PC-3 (cell line): ENCODE data around the gene SH3D21. TPM values are rescaled to one million over a fixed set of nuclear protein-coding genes. Genes with fewer than 3 reads are reported as not detected.
A peak's percentile ranks its signal among the peaks of the same experiment; 100 is the strongest.

ENCODE experiments used
- ATAC-seq: fragments of 200-7000 bp; cut with Tn5 transposase; 2 replicates; pipeline ENCODE4 v1.9.1; 2020; ENCODE audit warnings: mild to moderate bottlenecking, moderate library complexity
- BruUV-seq: library from RNA; stranded (reverse); fragments of 400-500 nt; replicated peaks from 2 replicates; lab custom pipeline; 2021; lab: Mats Ljungman, UMichigan
- CTCF ChIA-PET: fragments of 300-600 bp; sonication (Branson Sonifier 250); formaldehyde crosslinking; loops from one replicate; lab custom pipeline; 2022; ENCODE audit warnings: antibody characterized with exemption; lab: Charles Lee
- POLR2A ChIA-PET: fragments of 300-600 bp; sonication (Branson Sonifier 250); formaldehyde crosslinking; loops from one replicate; lab custom pipeline; 2022; ENCODE audit warnings: antibody characterized with exemption; ENCODE audit not compliant: unreplicated experiment; lab: Charles Lee
- DNase-seq: peaks from one replicate; pipeline ENCODE4 v3.0.0-alpha.2; 2015
- H2AFZ ChIP-seq: fragments of 300-600 bp; sonication (generic); 2 replicates; pipeline ENCODE4 v1.6.0; 2016; ENCODE audit warnings: antibody characterized with exemption, low read length
- H3F3A ChIP-seq: fragments of 300-600 bp; sonication (generic); one replicate; pipeline ENCODE4 v1.6.0; 2017; ENCODE audit warnings: antibody characterized with exemption, low read length, control low read depth, mild to moderate bottlenecking; ENCODE audit not compliant: unreplicated experiment
- H3K27ac ChIP-seq: fragments of 300-600 bp; sonication (generic); 2 replicates; pipeline ENCODE4 v1.5.1; 2016; ENCODE audit warnings: mild to moderate bottlenecking, low read length
- H3K27me3 ChIP-seq: fragments of 300-600 bp; sonication (generic); 2 replicates; pipeline ENCODE4 v1.6.1; 2016; ENCODE audit warnings: low read length, mixed read lengths
- H3K36me3 ChIP-seq: fragments of 300-600 bp; sonication (generic); 2 replicates; pipeline ENCODE4 v1.6.1; 2016; ENCODE audit warnings: low read depth, mixed run types, low read length, mixed read lengths
- H3K4me1 ChIP-seq: fragments of 300-600 bp; sonication (generic); 2 replicates; pipeline ENCODE4 v1.5.1; 2016; ENCODE audit warnings: low read length; ENCODE audit not compliant: insufficient read depth
- H3K4me2 ChIP-seq: fragments of 300-600 bp; sonication (generic); 2 replicates; pipeline ENCODE4 v1.6.0; 2016; ENCODE audit warnings: low read length
- H3K4me3 ChIP-seq: fragments of 300-600 bp; sonication (generic); 2 replicates; pipeline ENCODE4 v1.5.1; 2016; ENCODE audit warnings: mild to moderate bottlenecking, low read length, mixed read lengths
- H3K79me2 ChIP-seq: fragments of 300-600 bp; sonication (generic); 2 replicates; pipeline ENCODE4 v1.6.1; 2017; ENCODE audit warnings: low read length, mixed read lengths
- H3K9ac ChIP-seq: fragments of 300-600 bp; sonication (generic); 2 replicates; pipeline ENCODE4 v1.6.0; 2016; ENCODE audit warnings: mild to moderate bottlenecking, low read length
- H3K9me2 ChIP-seq: fragments of 300-600 bp; sonication (generic); replicated peaks from 2 replicates; pipeline ENCODE4 v1.6.1; 2016; ENCODE audit warnings: mixed run types, low read length, mixed read lengths
- H3K9me3 ChIP-seq: fragments of 300-600 bp; sonication (generic); 2 replicates; pipeline ENCODE4 v1.6.1; 2016; ENCODE audit warnings: low read length, mixed read lengths
- H4K20me1 ChIP-seq: fragments of 300-600 bp; sonication (generic); 2 replicates; pipeline ENCODE4 v1.6.1; 2016; ENCODE audit warnings: low read length, mixed read lengths
- CTCF ChIP-seq: fragments of 300-600 bp; sonication (generic); conservative IDR thresholded peaks from 2 replicates; pipeline ENCODE4 v1.5.1; 2017; ENCODE audit warnings: antibody characterized with exemption, low read depth, mild to moderate bottlenecking, low read length
- EZH2 ChIP-seq: fragments of 300-600 bp; sonication (generic); IDR thresholded peaks from one replicate; pipeline ENCODE4 v1.6.1; 2017; ENCODE audit warnings: antibody characterized with exemption, mild to moderate bottlenecking, low read length; ENCODE audit not compliant: unreplicated experiment
- EZH2phosphoT487 ChIP-seq: fragments of 300-600 bp; sonication (generic); IDR thresholded peaks from 2 replicates; pipeline ENCODE4 v1.6.1; 2018; ENCODE audit warnings: mild to moderate bottlenecking, antibody characterized with exemption, low read length, borderline replicate concordance
- intact Hi-C: fragments of 100-400 bp; cut with micrococcal nuclease; formaldehyde crosslinking; loops from 2 replicates; pipeline ENCODE4 v1.9.0; 2023
- total RNA-seq: library from RNA; depleted of rRNA; stranded (reverse); fragments of >200 nt; gene quantifications from 2 replicates; pipeline ENCODE4 v1.2.3, GENCODE V29; 2014

SH3D21 gene
- total RNA-seq, 1 experiment from 2014 or later, result 11.3 TPM

GRCh38 chr1:36257375-36257767 lies 48.8 kb upstream of the SH3D21 start:
- Histone ChIP-seq H3K36me3 (peaks cover 30% of the 10 kb centered on the region), H4K20me1 (peaks cover 28% of the 10 kb centered on the region), H3K9me3 (no peaks in the 10 kb centered on the region), H3K9ac (peak overlapping the region; percentile 14; the same call in 1 of the 2 replicates), H3K4me2 (peak overlapping the region; percentile 32; the same call in 1 of the 2 replicates), H3K4me1 (peaks cover 45% of the 10 kb centered on the region), H3K27me3 (no peaks in the 10 kb centered on the region), H2AFZ (no peak overlapping the region), H3K4me3 (no peak overlapping the region), H3K27ac (peak overlapping the region; percentile 62), H3K79me2 (peaks cover 89% of the 10 kb centered on the region), H3K9me2 (no peaks in the 10 kb centered on the region), H3F3A (no peaks in the 10 kb centered on the region)
- CTCF ChIA-PET, result no interaction called here
- no peak for TF ChIP-seq EZH2
- TF ChIP-seq EZH2phosphoT487, result no peak
- intact Hi-C loops, result no loop called here
- POLR2A ChIA-PET, result no interaction called here
- ATAC-seq (peak; percentile 82), DNase-seq (peak; percentile 78)
- no TSS peak for BruUV-seq

- CTCF ChIA-PET, result interaction anchor here (0.7 kb wide), 1 partner anchor 41 kb away, joined by 3 read pairs; no protein-coding TSS in a partner anchor
- no TSS peak for BruUV-seq
Measured at GRCh38 chr1:36258960-36259344, 47.2 kb upstream of the SH3D21 start.

DNA sequence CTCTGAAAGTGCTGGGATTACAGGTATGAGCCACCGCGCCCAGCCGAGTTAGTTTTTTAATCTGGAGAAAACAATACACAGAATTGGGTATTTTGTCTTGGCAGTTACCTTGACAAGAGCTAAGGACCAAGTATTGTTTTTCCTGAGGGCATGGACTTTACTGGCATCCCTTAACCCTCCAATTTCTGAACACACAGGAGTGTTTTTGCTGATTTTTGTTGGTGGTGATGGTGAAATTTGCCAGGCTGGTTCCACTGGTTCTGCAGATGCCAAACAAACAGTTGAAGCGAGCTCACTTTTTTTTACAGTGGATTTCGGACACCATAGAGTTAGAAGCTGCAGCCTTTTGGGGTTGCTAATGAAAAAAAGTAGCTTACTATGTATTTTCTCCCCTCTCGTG lies 37.2 kb upstream of the SH3D21 start:
- no peaks in the 10 kb centered on the region for H3K9me3 ChIP-seq
- H3K79me2 ChIP-seq, result peaks cover 80% of the 10 kb centered on the region
- no peak overlapping the region for H2AFZ ChIP-seq
- BruUV-seq, result no TSS peak
- no peak overlapping the region for H3K9ac ChIP-seq
- ChIA-PET CTCF (no interaction called here), POLR2A (interaction anchor here (0.7 kb wide), 2 partner anchors 15 to 45 kb away, joined by 3 read pairs; no protein-coding TSS in a partner anchor)
- H3K4me1 ChIP-seq, result no peaks in the 10 kb centered on the region
- no peak overlapping the region for H3K4me3 ChIP-seq
- peaks cover 35% of the 10 kb centered on the region; the same call in 1 of the 2 replicates for H3K36me3 ChIP-seq
- no peak overlapping the region for H3K27ac ChIP-seq
- no peak for TF ChIP-seq EZH2
- TF ChIP-seq CTCF, result no peak
- TF ChIP-seq EZH2phosphoT487, result no peak
- ATAC-seq, result no peak
- H3F3A ChIP-seq, result no peaks in the 10 kb centered on the region
- no peak overlapping the region for H3K4me2 ChIP-seq
- no peaks in the 10 kb centered on the region for H3K9me2 ChIP-seq
- H4K20me1 ChIP-seq, result peaks cover 10% of the 10 kb centered on the region; the same call in 1 of the 2 replicates
- no peaks in the 10 kb centered on the region for H3K27me3 ChIP-seq
- no peak for DNase-seq
- intact Hi-C loops, result no loop called here

More at GRCh38 chr1:36258960-36259344, 47.2 kb upstream of the SH3D21 start:
- TF ChIP-seq CTCF (no peak), EZH2phosphoT487 (no peak), EZH2 (no peak)
- Histone ChIP-seq H3K27ac (no peak overlapping the region), H3K9me3 (no peaks in the 10 kb centered on the region), H3K9ac (no peak overlapping the region), H3K79me2 (peaks cover 85% of the 10 kb centered on the region), H3K4me1 (peaks cover 41% of the 10 kb centered on the region), H3F3A (no peaks in the 10 kb centered on the region), H3K9me2 (no peaks in the 10 kb centered on the region), H3K36me3 (peaks cover 27% of the 10 kb centered on the region), H3K27me3 (no peaks in the 10 kb centered on the region), H2AFZ (no peak overlapping the region), H3K4me3 (no peak overlapping the region), H4K20me1 (peaks cover 19% of the 10 kb centered on the region; the same call in 1 of the 2 replicates), H3K4me2 (peak overlapping the region; percentile 22; the same call in 1 of the 2 replicates)
- ATAC-seq (peak; percentile 21), DNase-seq (no peak)
- POLR2A ChIA-PET, result interaction anchor here (0.7 kb wide), 1 partner anchor 20 kb away, joined by 9 read pairs; no protein-coding TSS in a partner anchor
- intact Hi-C loops, result loop anchor here (2.0 kb wide), 1 partner anchor 34 kb away; the partner anchor contains the start of gene THRAP3
